ENCODE measurements around the gene MBTPS2.

DNA sequence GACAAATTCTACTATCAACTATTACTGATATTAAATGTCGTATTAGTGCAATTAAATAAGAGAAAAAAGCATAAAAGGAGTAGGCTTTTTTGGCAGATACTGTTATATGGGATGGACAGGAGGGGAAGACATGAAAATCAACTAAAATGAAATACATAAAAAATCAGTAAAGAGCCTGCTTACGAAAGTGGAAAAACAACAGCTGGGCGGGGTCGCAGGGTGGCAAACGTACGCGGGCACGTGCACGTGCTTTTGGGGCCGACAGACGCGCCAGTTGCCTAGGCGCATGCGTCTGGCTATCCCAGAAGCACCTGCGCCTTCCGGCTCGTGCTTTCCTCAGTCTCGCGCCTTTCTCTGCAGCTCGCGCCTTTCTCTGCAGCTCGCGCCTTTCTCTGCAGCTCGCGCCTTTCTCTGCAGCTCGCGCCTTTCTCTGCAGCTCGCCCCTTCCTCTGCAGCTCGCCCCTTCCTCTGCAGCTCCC, 16.6 kb downstream of the MBTPS2 start, which contains the start of gene YY2:
- no peak for TF ChIP-seq ZNF274 (IDR thresholded peaks at IDR 0.05; ENCODE audit: low read depth, low read length)
- TF ChIP-seq YY1 (IDR thresholded peaks at IDR 0.05; ENCODE audit: insufficient read depth, insufficient read length): no peak

Measured in NT2/D1 (cell line).